GM12878 (cell line): Measurements from ENCODE around the gene ZNF891. TPM values are rescaled to one million over a fixed set of nuclear protein-coding genes. Genes with fewer than 3 reads are reported as not detected.
A peak's percentile ranks its signal among the peaks of the same experiment; 100 is the strongest.

Source experiments
- ATAC-seq: fragments of 200-7000 bp; cut with Tn5 transposase; 3 replicates; pipeline ENCODE4 v1.9.1; 2020; ENCODE audit warnings: mild to moderate bottlenecking, moderate library complexity
- BruUV-seq: library from RNA; stranded (reverse); fragments of 400-500 nt; replicated peaks from 2 replicates; lab custom pipeline; 2021; lab: Mats Ljungman, UMichigan
- CTCF ChIA-PET: fragments of 300-600 bp; sonication (Branson Sonifier 250); formaldehyde crosslinking; extraction: SDS; loops from one replicate; lab custom pipeline; 2021; ENCODE audit warnings: inconsistent platforms; lab: Yijun Ruan, JAX
- POLR2A ChIA-PET: fragments of 350-600 bp; formaldehyde crosslinking; extraction: SDS; loops from one replicate; lab custom pipeline; 2021; ENCODE audit warnings: inconsistent platforms; lab: Charles Lee
- RAD21 ChIA-PET: fragments of 300-600 bp; sonication (Branson Sonifier 250); formaldehyde crosslinking; loops from one replicate; lab custom pipeline; 2023; ENCODE audit warnings: antibody characterized with exemption; ENCODE audit not compliant: unreplicated experiment; lab: Charles Lee
- SMC1A ChIA-PET: fragments of 300-600 bp; sonication (Branson Sonifier 250); formaldehyde crosslinking; loops from one replicate; lab custom pipeline; 2023; ENCODE audit not compliant: unreplicated experiment, uncharacterized antibody; lab: Charles Lee
- DNase-seq: peaks from one replicate; pipeline ENCODE4 v3.0.0-alpha.2; 2011; ENCODE audit warnings: low read depth, low spot score
- FAIRE-seq: peaks from 3 replicates; lab custom pipeline; 2011; peaks lifted over from hg19 to GRCh38; lab: Jason Lieb, UNC
- H2AFZ ChIP-seq: 2 replicates; pipeline ENCODE4 v1.6.0; 2011; ENCODE audit warnings: low read depth, low read length, control low read depth; ENCODE audit not compliant: control insufficient read depth
- H3K27ac ChIP-seq: 2 replicates; pipeline ENCODE4 v1.5.1; 2011; ENCODE audit warnings: control low read depth; ENCODE audit not compliant: control insufficient read depth, insufficient read depth
- H3K27me3 ChIP-seq, 2 experiments: replicated peaks in 1 of 2; 2 replicates each; pipeline versions ENCODE4 v1.6.0 to v1.6.1; 2011; ENCODE audit warnings: low read length in 1 of 2; ENCODE audit not compliant: control insufficient read depth in 2 of 2, insufficient read depth in 2 of 2
- H3K36me3 ChIP-seq, 2 experiments: 2 replicates each; pipeline ENCODE4 v1.5.1; 2011; ENCODE audit warnings: low read length in 1 of 2; ENCODE audit not compliant: control insufficient read depth in 2 of 2, insufficient read depth in 2 of 2
- H3K4me1 ChIP-seq: 2 replicates; pipeline ENCODE4 v1.6.1; 2011; ENCODE audit warnings: mild to moderate bottlenecking, low read length, moderate library complexity, mixed read lengths; ENCODE audit not compliant: control insufficient read depth, insufficient read depth
- H3K4me2 ChIP-seq: 2 replicates; pipeline ENCODE4 v1.6.0; 2011; ENCODE audit warnings: control low read depth; ENCODE audit not compliant: control insufficient read depth, insufficient read depth
- H3K4me3 ChIP-seq: fragments of 200-600 bp; sonication (generic); 2 replicates; pipeline ENCODE4 v1.5.1; 2016
- H3K79me2 ChIP-seq: 2 replicates; pipeline ENCODE4 v1.6.0; 2011; ENCODE audit warnings: low read length; ENCODE audit not compliant: control insufficient read depth, insufficient read depth
- H3K9ac ChIP-seq: 2 replicates; pipeline ENCODE4 v1.8.0; 2011; ENCODE audit warnings: low read length, control low read depth, mixed read lengths; ENCODE audit not compliant: control insufficient read depth, insufficient read depth
- H3K9me3 ChIP-seq: replicated peaks from 3 replicates; pipeline ENCODE4 v1.5.1; 2011; ENCODE audit warnings: mild to moderate bottlenecking, low read length; ENCODE audit not compliant: control insufficient read depth, insufficient read depth
- H4K20me1 ChIP-seq: 2 replicates; pipeline ENCODE4 v1.6.0; 2011; ENCODE audit not compliant: control insufficient read depth, insufficient read depth
- POU2F2 ChIP-seq: IDR thresholded peaks from 3 replicates; pipeline ENCODE4 v1.6.1; 2011; ENCODE audit warnings: low read depth, mild to moderate bottlenecking, low read length, borderline replicate concordance
- TAF1 ChIP-seq: IDR thresholded peaks from 2 replicates; pipeline ENCODE4 v1.6.1; 2011; ENCODE audit warnings: mild to moderate bottlenecking, low read depth, low read length, borderline replicate concordance
- WGBS: methylation state at CpG from one replicate; pipeline ENCODE4 v1.1.6; 2016; ENCODE audit warnings: low lambda C conversion rate; ENCODE audit not compliant: insufficient replicate concordance, insufficient coverage; ENCODE audit errors: missing lambda C conversion rate; 5-methylcytosine and 5-hydroxymethylcytosine counted together
- in situ Hi-C: fragments of 300-500 bp; cut with MboI; formaldehyde crosslinking; loops from 9 replicates; pipeline ENCODE4 v1.14.3; 2018; ENCODE audit warnings: mixed read lengths
- intact Hi-C: fragments of 100-400 bp; cut with micrococcal nuclease; formaldehyde crosslinking; loops from one replicate; pipeline ENCODE4 v1.14.2; 2022; ENCODE audit not compliant: unreplicated experiment
- polyA plus RNA-seq, 11 experiments: library from polyadenylated mRNA; depleted of rRNA in 4 of 11; unstranded in 6 of 11; stranded (reverse) in 5 of 11; fragments of >200 nt; fragmentation: Nextera tagmentation in 4 of 11; fragmentation: Illumina TruSeq in 1 of 11; extraction: Ambion mirVana in 4 of 11; extraction: Trizol in 1 of 11; gene quantifications; 1 replicate in 1 of 11; 2 replicates in 10 of 11; pipeline versions ENCODE4 v1.2.1 to v1.2.3, GENCODE V29; 2011 to 2016; ENCODE audit warnings: inconsistent platforms in 2 of 11, missing spikeins in 2 of 11, low read depth in 1 of 11
- total RNA-seq, 4 experiments: library from RNA; depleted of rRNA in 3 of 4; stranded (reverse); fragments of >200 nt in 3 of 4; fragmentation: Illumina TruSeq in 1 of 4; extraction: Trizol in 1 of 4; gene quantifications; 2 replicates each; pipeline versions ENCODE4 v1.2.1 to v1.2.3, GENCODE V29; 2013 to 2021
- TF ChIP-seq, protein P1 (sequence below): IDR thresholded peaks from 2 replicates; pipeline ENCODE4 v1.6.1; 2012; ENCODE audit warnings: low read length, inconsistent platforms
- TF ChIP-seq, protein P2 (sequence below): IDR thresholded peaks from 2 replicates; pipeline ENCODE4 v1.6.1; 2012; ENCODE audit warnings: mild to moderate bottlenecking, low read depth, low read length
- TF ChIP-seq, protein P3 (sequence below): fragments of 450-650 bp; IDR thresholded peaks from 2 replicates; pipeline ENCODE4 v1.6.1; 2016; ENCODE audit warnings: mild to moderate bottlenecking

ZNF891 gene
- total and polyA plus RNA-seq, 10 of the 15 experiments (the other 5 are each of a cell fraction or from before 2014, with no cell fraction given) = 0.20 to 1.1 (median 0.69) TPM

DNA sequence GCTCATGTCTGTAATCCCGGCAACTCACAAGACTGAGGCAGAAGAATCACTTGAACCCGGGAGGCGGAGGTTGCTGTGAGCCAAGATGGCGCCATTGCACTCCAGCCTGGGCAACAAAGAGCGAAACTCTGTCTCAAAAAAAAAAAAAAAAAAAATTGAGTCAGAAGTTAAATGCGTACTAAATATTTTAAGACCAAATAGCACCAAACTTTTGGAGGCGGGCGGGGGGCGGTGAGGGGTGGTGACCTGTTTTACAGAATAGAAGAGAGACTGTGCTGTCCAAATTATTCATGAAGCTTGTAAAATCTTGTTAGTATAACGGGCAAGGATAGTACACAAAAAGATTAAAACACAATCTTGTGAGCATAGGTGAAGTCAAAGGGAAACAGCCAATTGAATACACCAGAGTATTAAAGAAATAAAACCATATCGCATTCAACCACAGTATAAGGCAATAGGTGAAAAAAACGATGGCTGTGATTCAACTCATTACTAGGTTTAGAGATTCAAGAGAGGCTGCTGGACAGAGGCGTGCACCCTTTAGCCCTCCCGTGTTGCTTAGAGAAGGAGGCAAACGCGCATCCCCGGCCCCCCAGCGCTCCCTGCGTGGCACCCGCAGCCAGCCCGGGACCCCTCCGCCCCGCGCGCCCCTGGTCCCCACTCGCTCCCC lies 571 bp downstream of the ZNF891 start:
- Histone ChIP-seq H3K4me1 (no peaks in the 10 kb centered on the region), H3K9me3 (peaks cover 21% of the 10 kb centered on the region), H3K36me3 (0 out of 4 replicates have a peak, but pooled peaks cover 0 to 4% of the 10 kb centered on the region in 2 experiments), H3K27ac (peak overlapping the region; percentile 59), H3K4me2 (peak overlapping the region; percentile 64), H3K4me3 (peak overlapping the region; percentile 92)
- ChIA-PET CTCF (no interaction called here), SMC1A (interaction anchor here (1.1 kb wide), 1 partner anchor 46 kb away, joined by 3 read pairs; no protein-coding TSS in a partner anchor)
- 30% methylated on average over 20 of the region's 26 CpGs for WGBS
- intact Hi-C loops = loop anchor here (1.0 kb wide), 1 partner anchor 49 kb away; the partner anchor contains the start of gene ZNF140
- no peak for FAIRE-seq
- peak; percentile 45 for ATAC-seq
- TF ChIP-seq, protein P1, sequence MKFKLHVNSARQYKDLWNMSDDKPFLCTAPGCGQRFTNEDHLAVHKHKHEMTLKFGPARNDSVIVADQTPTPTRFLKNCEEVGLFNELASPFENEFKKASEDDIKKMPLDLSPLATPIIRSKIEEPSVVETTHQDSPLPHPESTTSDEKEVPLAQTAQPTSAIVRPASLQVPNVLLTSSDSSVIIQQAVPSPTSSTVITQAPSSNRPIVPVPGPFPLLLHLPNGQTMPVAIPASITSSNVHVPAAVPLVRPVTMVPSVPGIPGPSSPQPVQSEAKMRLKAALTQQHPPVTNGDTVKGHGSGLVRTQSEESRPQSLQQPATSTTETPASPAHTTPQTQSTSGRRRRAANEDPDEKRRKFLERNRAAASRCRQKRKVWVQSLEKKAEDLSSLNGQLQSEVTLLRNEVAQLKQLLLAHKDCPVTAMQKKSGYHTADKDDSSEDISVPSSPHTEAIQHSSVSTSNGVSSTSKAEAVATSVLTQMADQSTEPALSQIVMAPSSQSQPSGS = no peak
- TF ChIP-seq TAF1 = no peak
- no peak for TF ChIP-seq POU2F2
- TF ChIP-seq, protein P2, sequence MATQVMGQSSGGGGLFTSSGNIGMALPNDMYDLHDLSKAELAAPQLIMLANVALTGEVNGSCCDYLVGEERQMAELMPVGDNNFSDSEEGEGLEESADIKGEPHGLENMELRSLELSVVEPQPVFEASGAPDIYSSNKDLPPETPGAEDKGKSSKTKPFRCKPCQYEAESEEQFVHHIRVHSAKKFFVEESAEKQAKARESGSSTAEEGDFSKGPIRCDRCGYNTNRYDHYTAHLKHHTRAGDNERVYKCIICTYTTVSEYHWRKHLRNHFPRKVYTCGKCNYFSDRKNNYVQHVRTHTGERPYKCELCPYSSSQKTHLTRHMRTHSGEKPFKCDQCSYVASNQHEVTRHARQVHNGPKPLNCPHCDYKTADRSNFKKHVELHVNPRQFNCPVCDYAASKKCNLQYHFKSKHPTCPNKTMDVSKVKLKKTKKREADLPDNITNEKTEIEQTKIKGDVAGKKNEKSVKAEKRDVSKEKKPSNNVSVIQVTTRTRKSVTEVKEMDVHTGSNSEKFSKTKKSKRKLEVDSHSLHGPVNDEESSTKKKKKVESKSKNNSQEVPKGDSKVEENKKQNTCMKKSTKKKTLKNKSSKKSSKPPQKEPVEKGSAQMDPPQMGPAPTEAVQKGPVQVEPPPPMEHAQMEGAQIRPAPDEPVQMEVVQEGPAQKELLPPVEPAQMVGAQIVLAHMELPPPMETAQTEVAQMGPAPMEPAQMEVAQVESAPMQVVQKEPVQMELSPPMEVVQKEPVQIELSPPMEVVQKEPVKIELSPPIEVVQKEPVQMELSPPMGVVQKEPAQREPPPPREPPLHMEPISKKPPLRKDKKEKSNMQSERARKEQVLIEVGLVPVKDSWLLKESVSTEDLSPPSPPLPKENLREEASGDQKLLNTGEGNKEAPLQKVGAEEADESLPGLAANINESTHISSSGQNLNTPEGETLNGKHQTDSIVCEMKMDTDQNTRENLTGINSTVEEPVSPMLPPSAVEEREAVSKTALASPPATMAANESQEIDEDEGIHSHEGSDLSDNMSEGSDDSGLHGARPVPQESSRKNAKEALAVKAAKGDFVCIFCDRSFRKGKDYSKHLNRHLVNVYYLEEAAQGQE = peak; percentile 61
- TF ChIP-seq, protein P3, sequence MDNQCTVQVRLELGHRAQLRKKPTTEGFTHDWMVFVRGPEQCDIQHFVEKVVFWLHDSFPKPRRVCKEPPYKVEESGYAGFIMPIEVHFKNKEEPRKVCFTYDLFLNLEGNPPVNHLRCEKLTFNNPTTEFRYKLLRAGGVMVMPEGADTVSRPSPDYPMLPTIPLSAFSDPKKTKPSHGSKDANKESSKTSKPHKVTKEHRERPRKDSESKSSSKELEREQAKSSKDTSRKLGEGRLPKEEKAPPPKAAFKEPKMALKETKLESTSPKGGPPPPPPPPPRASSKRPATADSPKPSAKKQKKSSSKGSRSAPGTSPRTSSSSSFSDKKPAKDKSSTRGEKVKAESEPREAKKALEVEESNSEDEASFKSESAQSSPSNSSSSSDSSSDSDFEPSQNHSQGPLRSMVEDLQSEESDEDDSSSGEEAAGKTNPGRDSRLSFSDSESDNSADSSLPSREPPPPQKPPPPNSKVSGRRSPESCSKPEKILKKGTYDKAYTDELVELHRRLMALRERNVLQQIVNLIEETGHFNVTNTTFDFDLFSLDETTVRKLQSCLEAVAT = 0 out of 2 replicates have a peak, but pooled peaks have one; percentile 12
- TF ChIP-seq, all 136 proteins: peak for 2
- BruUV-seq = TSS peak; percentile 65
- Histone ChIP-seq H2AFZ (peak overlapping the region; percentile 81), H3K9ac (peak overlapping the region; percentile 55), H3K27me3 (no peaks in the 10 kb centered on the region), H4K20me1 (no peaks in the 10 kb centered on the region), H3K79me2 (no peaks in the 10 kb centered on the region)
- ChIA-PET RAD21 (no interaction called here), POLR2A (no interaction called here)
- no peak for DNase-seq
- in situ Hi-C loops = no loop called here
